ENCODE measurements around the gene CALN1.

- TF ChIP-seq TAF1 (IDR thresholded peaks at IDR 0.05; ENCODE audit: borderline replicate concordance, insufficient read depth, low read length) (no peak), POLR2AphosphoS5 (IDR thresholded peaks at IDR 0.05; ENCODE audit: low read depth, low read length) (no peak)
These were observed 252.2 kb downstream of the CALN1 start for GRCh38 chr7:72159911-72160310.
